Measurements from ENCODE around the gene SHCBP1.

- TF ChIP-seq CTCF (conservative IDR thresholded peaks at IDR 0.05; ENCODE audit: low read depth, low read length) (peak; percentile 49; the same call in 1 of the 2 replicates), EZH2 (IDR thresholded peaks at IDR 0.05; ENCODE audit: low read length, unreplicated experiment) (no peak), EZH2phosphoT487 (IDR thresholded peaks at IDR 0.05; ENCODE audit: borderline replicate concordance, low read length) (no peak)
These were observed 13.7 kb downstream of the SHCBP1 start for GRCh38 chr16:46607529-46607928.

Measured in PC-3 (cell line).